DMS79 (cell line): Measurements from ENCODE around the gene ATXN7L1.
"Not testable (repeated sequence)": the region's sequence is repeated elsewhere in the genome, so short reads cannot be mapped to it uniquely, and the experiment has no call there.

ENCODE experiments used
- DNase-seq: peaks from one replicate; lab custom pipeline; 2025; lab: John Stamatoyannopoulos, UW

Gene ATXN7L1

DNA sequence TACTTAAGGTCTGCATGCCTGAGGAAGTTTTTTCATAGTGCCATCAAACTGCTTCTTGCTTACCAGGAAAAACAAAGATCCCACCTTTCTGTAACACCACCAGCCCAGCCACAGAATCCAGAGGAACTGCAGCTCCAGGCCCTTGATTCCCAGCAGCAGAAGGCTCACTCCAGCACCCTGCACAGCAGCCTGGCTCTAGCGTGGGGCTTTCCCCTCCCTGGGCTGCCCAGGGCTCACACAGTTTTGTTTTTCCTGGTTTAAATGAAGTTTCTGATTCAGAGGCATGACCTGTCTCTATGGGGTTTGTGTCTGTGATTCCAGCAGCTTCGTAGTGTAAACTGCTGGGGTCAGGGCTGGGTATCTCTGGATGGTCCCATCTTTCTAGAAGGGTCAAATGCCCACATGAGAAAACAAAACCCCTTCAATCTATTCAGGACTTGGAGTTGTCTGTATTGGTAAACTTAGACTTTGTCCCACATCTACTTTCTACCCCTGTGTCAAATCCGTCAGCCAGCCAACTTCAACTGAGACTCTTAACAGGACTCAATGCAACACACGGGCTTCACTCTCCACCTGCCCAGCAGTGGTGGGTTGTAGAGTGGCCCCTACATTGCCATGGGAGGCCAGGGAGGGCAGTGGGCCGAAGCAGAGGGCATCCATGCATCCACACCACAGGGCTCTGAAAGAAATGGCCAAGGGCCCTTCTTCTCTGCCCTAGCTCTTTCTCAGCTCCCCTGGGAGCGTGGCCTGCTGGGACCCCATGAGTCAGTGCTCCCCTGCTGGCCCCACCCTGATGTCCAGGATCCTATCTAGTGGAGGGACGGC, 73.6 kb downstream of the ATXN7L1 start:
- no peak for DNase-seq

DNA sequence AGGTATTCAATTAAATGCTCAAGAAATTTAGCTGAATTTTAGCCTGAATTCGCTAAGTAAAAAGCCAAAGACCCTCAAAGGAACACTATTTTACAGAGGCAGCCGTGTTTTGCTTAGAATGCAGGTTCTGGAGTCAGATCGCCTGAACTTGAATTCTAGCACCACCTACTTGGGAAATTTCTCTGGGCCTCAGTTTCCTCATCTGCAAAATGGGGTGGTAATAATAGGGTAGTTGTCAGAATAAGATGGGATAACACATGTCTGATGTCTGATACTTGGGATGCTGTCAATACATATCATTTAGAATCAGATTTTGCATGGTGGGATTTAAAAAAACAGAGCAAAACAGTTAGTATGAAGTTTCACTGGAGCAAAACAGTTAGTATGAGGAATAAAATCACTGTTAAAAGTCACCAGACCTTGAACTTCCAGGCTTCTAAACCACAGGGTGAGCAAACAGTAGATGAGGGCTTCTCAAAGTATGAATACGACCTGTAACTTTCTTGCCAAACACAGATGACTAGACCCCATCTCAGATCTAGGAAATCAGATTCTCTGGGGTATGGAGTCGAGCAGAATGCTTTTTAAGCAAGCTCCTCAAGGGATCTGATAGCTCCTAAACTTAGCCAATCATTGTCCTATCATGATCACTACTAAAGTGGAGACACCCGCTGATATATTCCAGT, 75.4 kb downstream of the ATXN7L1 start:
- no peak for DNase-seq

- no peak for DNase-seq
Measured at GRCh38 chr7:105800442-105800841, 76.0 kb downstream of the ATXN7L1 start.

- no peak for DNase-seq
Measured at GRCh38 chr7:105799677-105800076, 76.7 kb downstream of the ATXN7L1 start.

DNA sequence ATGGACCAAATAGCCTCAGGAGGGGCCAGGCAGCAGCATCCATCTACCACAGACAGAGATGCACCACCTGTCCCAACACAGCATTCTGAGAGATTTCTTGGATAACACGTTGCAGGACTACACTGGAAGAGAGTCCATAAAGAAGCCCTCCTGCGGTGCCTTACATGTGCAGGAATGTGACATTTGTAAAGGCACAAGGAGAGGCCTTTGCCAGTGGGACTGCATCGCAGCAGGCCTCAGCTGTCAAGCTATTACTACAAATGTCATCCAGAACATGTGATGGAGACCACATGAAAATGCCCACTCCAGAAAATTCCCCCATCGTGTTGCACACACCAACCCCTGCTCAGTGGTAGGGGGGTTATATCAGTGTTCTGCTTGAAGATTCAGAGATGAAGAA, 77.4 kb downstream of the ATXN7L1 start:
- DNase-seq, result no peak

- DNase-seq, result no peak
Measured at GRCh38 chr7:105797652-105798051, 78.7 kb downstream of the ATXN7L1 start.

- no peak for DNase-seq
Measured at GRCh38 chr7:105796365-105796764, 80.0 kb downstream of the ATXN7L1 start.

GRCh38 chr7:105794741-105795729, 81.4 kb downstream of the ATXN7L1 start:
- no peak for DNase-seq

- DNase-seq, result no peak
Measured at GRCh38 chr7:105792488-105793370, 83.7 kb downstream of the ATXN7L1 start.

DNA sequence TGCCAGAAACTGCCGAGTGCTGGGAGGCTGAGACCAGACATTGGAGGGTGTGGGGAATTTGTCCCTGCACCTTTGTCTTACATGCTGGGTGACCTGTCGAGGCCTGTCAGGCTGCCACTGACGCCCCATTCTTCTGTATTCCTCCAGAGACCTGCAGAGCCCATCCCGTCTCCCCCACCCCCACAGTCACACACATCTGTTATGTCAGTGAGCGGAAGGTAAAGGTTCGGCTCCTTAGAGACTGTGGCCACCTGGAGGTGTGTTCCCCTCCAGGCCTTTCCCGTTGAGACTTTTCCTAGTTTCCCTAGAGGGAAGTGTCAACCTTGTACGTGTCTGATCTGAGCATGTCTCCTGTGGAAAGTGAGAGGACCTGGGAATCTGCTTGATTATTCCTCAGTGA, 84.5 kb downstream of the ATXN7L1 start:
- no peak for DNase-seq

GRCh38 chr7:105790996-105791395, 85.4 kb downstream of the ATXN7L1 start:
- no peak for DNase-seq

DNA sequence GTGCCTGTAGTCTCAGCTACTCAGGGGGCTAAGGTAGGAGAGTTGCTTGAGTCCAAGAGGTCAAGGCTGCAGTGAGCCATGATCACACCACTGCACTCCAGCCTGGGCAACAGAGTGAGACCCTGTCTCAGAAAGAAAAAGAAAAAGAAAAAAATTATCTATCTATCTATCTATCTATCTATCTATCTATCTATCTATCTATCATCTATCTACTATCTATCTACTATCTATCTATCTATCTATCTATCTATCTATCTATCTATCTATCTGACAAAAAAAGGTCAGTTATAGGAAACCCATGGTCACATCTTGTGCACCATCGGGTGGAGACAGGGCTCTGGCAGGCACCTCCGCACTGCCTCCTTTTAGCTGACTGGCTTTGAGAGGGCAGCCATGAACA, 85.9 kb downstream of the ATXN7L1 start:
- DNase-seq, result not testable (repeated sequence)

- peak; percentile 33 for DNase-seq
Measured at GRCh38 chr7:105788816-105789349, 87.5 kb downstream of the ATXN7L1 start.

- DNase-seq, result no peak
Measured at GRCh38 chr7:105788356-105788755, 88.0 kb downstream of the ATXN7L1 start.

GRCh38 chr7:105787793-105788192, 88.6 kb downstream of the ATXN7L1 start:
- DNase-seq, result no peak

GRCh38 chr7:105786520-105787470, 89.6 kb downstream of the ATXN7L1 start:
- no peak for DNase-seq

GRCh38 chr7:105782391-105783042, 93.9 kb downstream of the ATXN7L1 start:
- DNase-seq, result no peak

- no peak for DNase-seq
Measured at GRCh38 chr7:105779856-105780780, 96.3 kb downstream of the ATXN7L1 start.
